ENCODE results near the gene FZD7. TPM values are rescaled to one million over a fixed set of nuclear protein-coding genes. Genes with fewer than 3 reads are reported as not detected.

Gene FZD7
- total and polyA plus RNA-seq, 12 donors = 2.3 to 51.1 (median 28.4) TPM

GRCh38 chr2:202009581-202009980, 24.1 kb upstream of the FZD7 start:
- no peak overlapping the region for H3K4me3 ChIP-seq
- H3K27me3 ChIP-seq = peaks cover 0 to 5% (median 0%) of the 10 kb centered on the region in 7 donors
- peak overlapping the region; percentile 17 to 86 (median 76) for H3K27ac ChIP-seq
- WGBS, 2 donors = 59 to 62% methylated on average over 7 of the region's 7 CpGs
- intact Hi-C loops (cut with DNase I) = no loop called here
- H3K4me1 ChIP-seq = peaks cover 0 to 32% (median 7%) of the 10 kb centered on the region in 9 donors
- ATAC-seq (no peak), DNase-seq (no peak)
- TF ChIP-seq, protein P1, sequence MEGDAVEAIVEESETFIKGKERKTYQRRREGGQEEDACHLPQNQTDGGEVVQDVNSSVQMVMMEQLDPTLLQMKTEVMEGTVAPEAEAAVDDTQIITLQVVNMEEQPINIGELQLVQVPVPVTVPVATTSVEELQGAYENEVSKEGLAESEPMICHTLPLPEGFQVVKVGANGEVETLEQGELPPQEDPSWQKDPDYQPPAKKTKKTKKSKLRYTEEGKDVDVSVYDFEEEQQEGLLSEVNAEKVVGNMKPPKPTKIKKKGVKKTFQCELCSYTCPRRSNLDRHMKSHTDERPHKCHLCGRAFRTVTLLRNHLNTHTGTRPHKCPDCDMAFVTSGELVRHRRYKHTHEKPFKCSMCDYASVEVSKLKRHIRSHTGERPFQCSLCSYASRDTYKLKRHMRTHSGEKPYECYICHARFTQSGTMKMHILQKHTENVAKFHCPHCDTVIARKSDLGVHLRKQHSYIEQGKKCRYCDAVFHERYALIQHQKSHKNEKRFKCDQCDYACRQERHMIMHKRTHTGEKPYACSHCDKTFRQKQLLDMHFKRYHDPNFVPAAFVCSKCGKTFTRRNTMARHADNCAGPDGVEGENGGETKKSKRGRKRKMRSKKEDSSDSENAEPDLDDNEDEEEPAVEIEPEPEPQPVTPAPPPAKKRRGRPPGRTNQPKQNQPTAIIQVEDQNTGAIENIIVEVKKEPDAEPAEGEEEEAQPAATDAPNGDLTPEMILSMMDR (IDR thresholded peaks at IDR 0.05) = no peak
- no peaks in the 10 kb centered on the region for H3K36me3 ChIP-seq
- H3K9me3 ChIP-seq = no peaks in the 10 kb centered on the region

- Histone ChIP-seq H3K4me3 (no peak overlapping the region), H3K27ac (no peak overlapping the region), H3K36me3 (no peaks in the 10 kb centered on the region), H3K9me3 (no peaks in the 10 kb centered on the region), H3K27me3 (peaks cover 0 to 5% (median 0%) of the 10 kb centered on the region in 7 donors), H3K4me1 (peaks cover 0 to 44% (median 17%) of the 10 kb centered on the region in 9 donors)
- intact Hi-C loops (cut with DNase I) = no loop called here
- no peak for ATAC-seq
- DNase-seq = no peak
- WGBS, 2 donors = 45 to 51% methylated on average over 6 of the region's 6 CpGs
- TF ChIP-seq, protein P1 (IDR thresholded peaks at IDR 0.05) = no peak
Measured at GRCh38 chr2:202014318-202014717, 19.3 kb upstream of the FZD7 start.

- H3K36me3 ChIP-seq = no peaks in the 10 kb centered on the region
- H3K4me1 ChIP-seq = peaks cover 0 to 44% (median 17%) of the 10 kb centered on the region in 9 donors
- peaks cover 0 to 5% (median 0%) of the 10 kb centered on the region in 7 donors for H3K27me3 ChIP-seq
- no peak overlapping the region for H3K4me3 ChIP-seq
- peak in 1 of 8 donors; percentile 26 for ATAC-seq
- H3K9me3 ChIP-seq = no peaks in the 10 kb centered on the region
- TF ChIP-seq, protein P1 (IDR thresholded peaks at IDR 0.05) = no peak
- intact Hi-C loops (cut with DNase I) = no loop called here
- no peak for DNase-seq
- no peak overlapping the region for H3K27ac ChIP-seq
- 30 to 33% methylated on average over 9 of the region's 9 CpGs for WGBS, 2 donors
Measured at GRCh38 chr2:202014759-202015211, 18.9 kb upstream of the FZD7 start.

DNA sequence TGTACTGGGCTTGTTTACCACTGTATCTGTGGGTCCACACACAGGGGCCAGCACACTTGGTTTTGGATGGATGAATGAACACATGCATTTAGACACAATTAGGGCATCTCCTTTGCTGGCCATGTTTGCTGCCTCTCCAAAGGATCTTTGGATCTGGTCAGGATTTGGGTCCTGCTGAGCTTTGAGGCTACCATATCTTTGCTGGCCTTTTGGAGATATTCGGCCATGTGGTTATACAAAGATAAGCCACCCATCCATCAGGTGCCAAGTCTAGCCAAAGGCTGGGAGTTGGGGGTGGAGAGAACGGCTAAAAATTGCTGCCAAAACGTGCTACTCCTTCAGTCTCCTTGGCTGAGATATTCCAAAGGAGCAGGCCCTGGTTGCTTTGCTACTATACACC, 18.2 kb upstream of the FZD7 start:
- no peak overlapping the region for H3K27ac ChIP-seq
- DNase-seq = no peak
- H3K9me3 ChIP-seq = no peaks in the 10 kb centered on the region
- no peak overlapping the region for H3K4me3 ChIP-seq
- peaks cover 0 to 5% (median 0%) of the 10 kb centered on the region in 7 donors for H3K27me3 ChIP-seq
- peaks cover 0 to 48% (median 24%) of the 10 kb centered on the region in 9 donors for H3K4me1 ChIP-seq
- intact Hi-C loops (cut with DNase I) = no loop called here
- TF ChIP-seq, protein P1 (IDR thresholded peaks at IDR 0.05) = no peak
- WGBS, 2 donors = 56 to 59% methylated on average over 3 of the region's 3 CpGs
- H3K36me3 ChIP-seq = no peaks in the 10 kb centered on the region
- ATAC-seq = no peak
